HUES64 (cell line): Measurements from ENCODE around the gene USP31.

Experiments used
- H3K27ac ChIP-seq: 2 replicates; pipeline ENCODE4 v1.7.0; 2013; ENCODE audit warnings: low read depth, low read length, inconsistent platforms
- H3K27me3 ChIP-seq: 2 replicates; pipeline ENCODE4 v1.6.1; 2013; ENCODE audit warnings: mild to moderate bottlenecking, low read length; ENCODE audit not compliant: insufficient read depth
- H3K36me3 ChIP-seq: 2 replicates; pipeline ENCODE4 v1.6.1; 2013; ENCODE audit warnings: mild to moderate bottlenecking, low read length; ENCODE audit not compliant: insufficient read depth
- H3K4me1 ChIP-seq: 2 replicates; pipeline ENCODE4 v1.6.1; 2013; ENCODE audit warnings: mild to moderate bottlenecking, low read length, moderate library complexity; ENCODE audit not compliant: insufficient read depth
- H3K4me3 ChIP-seq: 2 replicates; pipeline ENCODE4 v1.5.1; 2013; ENCODE audit warnings: mild to moderate bottlenecking, low read length, moderate library complexity
- H3K9ac ChIP-seq: 2 replicates; pipeline ENCODE4 v1.6.1; 2013; ENCODE audit warnings: mild to moderate bottlenecking, low read depth, low read length
- H3K9me3 ChIP-seq: 2 replicates; pipeline ENCODE4 v1.6.1; 2013; ENCODE audit warnings: low read depth, low read length; ENCODE audit not compliant: insufficient read depth
- WGBS: fragments of 150-250, 120-280 bp; methylation state at CpG from one replicate; pipeline ENCODE4 v1.1.7; 2013; ENCODE audit warnings: missing lambda C conversion rate; 5-methylcytosine and 5-hydroxymethylcytosine counted together

USP31 gene

DNA sequence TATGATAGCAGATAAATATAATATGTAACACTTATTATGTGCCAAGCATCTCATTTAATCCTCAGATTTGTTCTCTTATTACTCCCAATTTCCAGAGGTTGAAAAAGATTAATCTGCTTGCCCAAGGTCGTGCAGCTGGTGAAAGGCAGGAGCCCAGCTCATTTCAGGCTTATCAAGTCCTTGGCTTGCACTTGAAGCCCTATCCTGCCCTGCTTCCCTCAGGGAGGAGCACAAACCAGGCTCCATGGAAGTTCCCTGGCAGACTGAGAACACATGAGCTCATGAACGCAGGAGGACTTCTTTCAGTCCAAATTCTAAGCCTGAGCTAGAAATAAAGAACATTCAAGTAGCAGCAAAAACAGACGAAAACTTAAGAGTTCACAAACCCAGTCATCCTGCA lies 74.8 kb downstream of the USP31 start:
- Histone ChIP-seq H3K4me1 (no peaks in the 10 kb centered on the region), H3K4me3 (no peak overlapping the region), H3K27me3 (no peaks in the 10 kb centered on the region), H3K9ac (no peak overlapping the region), H3K36me3 (peaks cover 73% of the 10 kb centered on the region), H3K9me3 (no peaks in the 10 kb centered on the region), H3K27ac (no peak overlapping the region)
- WGBS = 76% methylated on average over 3 of the region's 3 CpGs

GRCh38 chr16:23072769-23073549 lies 76.3 kb downstream of the USP31 start:
- no peak overlapping the region for H3K27ac ChIP-seq
- no peak overlapping the region for H3K4me3 ChIP-seq
- H3K4me1 ChIP-seq = no peaks in the 10 kb centered on the region
- no peak overlapping the region for H3K9ac ChIP-seq
- 96% methylated on average over 8 of the region's 9 CpGs for WGBS
- H3K9me3 ChIP-seq = no peaks in the 10 kb centered on the region
- peaks cover 76% of the 10 kb centered on the region for H3K36me3 ChIP-seq
- no peaks in the 10 kb centered on the region for H3K27me3 ChIP-seq

- Histone ChIP-seq H3K36me3 (peaks cover 84% of the 10 kb centered on the region), H3K9ac (no peak overlapping the region)
Observed at GRCh38 chr16:23072084-23072599, 77.1 kb downstream of the USP31 start.

GRCh38 chr16:23071196-23072083 lies 77.8 kb downstream of the USP31 start:
- Histone ChIP-seq H3K4me3 (no peak overlapping the region), H3K27ac (no peak overlapping the region), H3K9me3 (no peaks in the 10 kb centered on the region), H3K27me3 (no peaks in the 10 kb centered on the region), H3K4me1 (no peaks in the 10 kb centered on the region), H3K36me3 (peaks cover 88% of the 10 kb centered on the region), H3K9ac (no peak overlapping the region)
- 94% methylated on average over 7 of the region's 8 CpGs for WGBS

More at GRCh38 chr16:23072084-23072599, 77.1 kb downstream of the USP31 start:
- Histone ChIP-seq H3K9me3 (no peaks in the 10 kb centered on the region), H3K4me1 (no peaks in the 10 kb centered on the region), H3K4me3 (no peak overlapping the region), H3K27me3 (no peaks in the 10 kb centered on the region), H3K27ac (no peak overlapping the region)
- 94% methylated on average over 13 of the region's 13 CpGs for WGBS

- Histone ChIP-seq H3K27me3 (no peaks in the 10 kb centered on the region), H3K36me3 (peaks cover 77% of the 10 kb centered on the region), H3K9me3 (no peaks in the 10 kb centered on the region), H3K27ac (no peak overlapping the region), H3K9ac (no peak overlapping the region), H3K4me3 (no peak overlapping the region), H3K4me1 (no peaks in the 10 kb centered on the region)
- WGBS = 95% methylated on average over 6 of the region's 6 CpGs
Observed at GRCh38 chr16:23069844-23070243, 79.4 kb downstream of the USP31 start.

DNA sequence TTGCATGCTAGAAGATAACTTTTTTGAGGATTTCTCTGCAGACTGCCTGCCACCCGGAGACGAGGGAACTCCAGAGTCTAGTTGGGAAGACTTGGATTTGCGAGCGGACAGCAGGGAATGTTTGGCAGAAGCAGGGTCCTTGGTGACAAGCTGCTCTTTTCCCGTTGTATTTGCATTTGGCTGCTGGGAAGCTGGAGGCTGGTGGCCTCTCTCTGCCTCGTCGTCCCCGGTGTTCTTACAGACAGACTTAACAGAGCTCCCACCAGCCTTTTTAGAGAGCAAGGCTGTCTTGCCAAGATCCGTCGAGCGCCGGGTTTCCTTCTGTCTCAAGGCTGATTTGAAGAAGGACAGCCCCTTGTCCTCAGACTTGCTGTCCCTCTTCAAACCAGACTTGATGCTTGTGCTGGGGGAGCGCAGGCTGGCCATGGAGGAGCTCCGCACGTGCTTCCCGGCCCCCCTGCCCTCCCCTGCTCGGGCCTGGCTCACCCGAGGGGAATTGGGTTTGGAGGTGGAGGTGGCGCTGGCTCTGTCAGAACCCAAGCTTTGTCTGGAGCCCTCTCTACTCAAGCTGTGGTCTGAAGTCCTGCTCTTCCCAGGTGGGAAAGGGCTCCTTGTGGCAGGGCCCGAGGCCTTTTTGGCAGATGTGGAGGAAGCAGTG lies 81.0 kb downstream of the USP31 start:
- peaks cover 65% of the 10 kb centered on the region for H3K36me3 ChIP-seq
- WGBS = 96% methylated on average over 20 of the region's 20 CpGs
- H3K4me1 ChIP-seq = no peaks in the 10 kb centered on the region
- no peak overlapping the region for H3K9ac ChIP-seq
- no peak overlapping the region for H3K4me3 ChIP-seq
- H3K9me3 ChIP-seq = no peaks in the 10 kb centered on the region
- no peaks in the 10 kb centered on the region for H3K27me3 ChIP-seq
- no peak overlapping the region for H3K27ac ChIP-seq

- Histone ChIP-seq H3K36me3 (peaks cover 49% of the 10 kb centered on the region), H3K4me3 (no peak overlapping the region), H3K4me1 (peaks cover 5% of the 10 kb centered on the region; the same call in 1 of the 2 replicates), H3K9me3 (no peaks in the 10 kb centered on the region), H3K27me3 (no peaks in the 10 kb centered on the region), H3K27ac (no peak overlapping the region), H3K9ac (no peak overlapping the region)
- WGBS = 93% methylated on average over 3 of the region's 3 CpGs
Observed at GRCh38 chr16:23066676-23067075, 82.6 kb downstream of the USP31 start.

DNA sequence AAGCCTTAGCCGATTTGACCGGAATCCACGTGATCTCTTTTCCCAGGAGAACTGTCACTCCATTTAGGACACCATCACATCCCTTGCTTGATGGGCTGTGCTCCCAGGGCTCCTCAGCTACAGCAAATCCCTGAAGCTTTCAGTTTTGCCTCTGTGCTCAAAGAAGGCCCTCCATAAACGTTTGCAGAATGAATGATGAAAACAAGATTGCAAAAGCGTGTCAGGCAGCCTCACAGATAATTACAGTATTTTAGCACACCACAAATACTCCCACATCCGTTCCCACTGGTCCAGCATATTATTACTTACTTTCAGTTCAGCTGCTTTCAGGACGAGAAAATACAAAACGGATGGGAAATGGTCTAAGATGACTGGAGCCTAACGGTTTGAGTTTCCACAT lies 84.6 kb downstream of the USP31 start:
- no peaks in the 10 kb centered on the region for H3K27me3 ChIP-seq
- H3K4me3 ChIP-seq = no peak overlapping the region
- H3K9me3 ChIP-seq = no peaks in the 10 kb centered on the region
- no peak overlapping the region for H3K27ac ChIP-seq
- peaks cover 32% of the 10 kb centered on the region for H3K36me3 ChIP-seq
- peaks cover 7% of the 10 kb centered on the region for H3K4me1 ChIP-seq
- WGBS = 94% methylated on average over 9 of the region's 9 CpGs
- H3K9ac ChIP-seq = no peak overlapping the region

DNA sequence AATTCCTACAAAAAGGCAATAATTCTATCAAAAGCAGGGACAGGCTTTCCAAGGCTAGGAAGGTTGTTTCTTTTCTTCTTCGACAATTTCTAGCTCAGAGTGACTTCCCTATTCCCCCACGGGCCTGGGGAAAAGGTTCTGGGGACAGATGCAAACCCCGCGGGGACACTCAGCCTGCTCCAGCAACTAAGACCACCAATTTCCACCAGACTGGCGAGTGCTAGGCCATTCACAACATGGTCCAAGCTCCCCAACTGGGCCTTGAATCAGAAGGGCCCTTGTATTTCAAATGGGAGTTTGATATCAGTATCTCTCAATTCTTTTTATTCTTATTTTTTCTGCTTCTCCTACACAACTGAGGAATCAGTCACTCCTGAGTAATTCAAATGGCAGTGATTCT lies 86.7 kb downstream of the USP31 start:
- Histone ChIP-seq H3K4me3 (no peak overlapping the region), H3K36me3 (peaks cover 11% of the 10 kb centered on the region), H3K27ac (no peak overlapping the region), H3K9ac (no peak overlapping the region), H3K4me1 (peaks cover 10% of the 10 kb centered on the region), H3K27me3 (no peaks in the 10 kb centered on the region), H3K9me3 (no peaks in the 10 kb centered on the region)
- WGBS = 87% methylated on average over 5 of the region's 5 CpGs

GRCh38 chr16:23061669-23062068 lies 87.6 kb downstream of the USP31 start:
- no peaks in the 10 kb centered on the region for H3K9me3 ChIP-seq
- no peak overlapping the region for H3K4me3 ChIP-seq
- peaks cover 10% of the 10 kb centered on the region for H3K4me1 ChIP-seq
- no peaks in the 10 kb centered on the region for H3K27me3 ChIP-seq
- H3K36me3 ChIP-seq = peaks cover 2% of the 10 kb centered on the region; the same call in 1 of the 2 replicates
- 74% methylated on average over 7 of the region's 7 CpGs for WGBS
- H3K27ac ChIP-seq = no peak overlapping the region
- 0 out of 2 replicates have a peak overlapping the region, but pooled peaks have one; percentile 12 for H3K9ac ChIP-seq
